IPS-15b (cell line): ENCODE measurements around the gene ACOT6.

Experiments used
- H3K27me3 ChIP-seq: one replicate; pipeline ENCODE4 v1.6.1; 2013; ENCODE audit warnings: low read length; ENCODE audit not compliant: control insufficient read depth, insufficient read depth
- H3K36me3 ChIP-seq: one replicate; pipeline ENCODE4 v1.6.1; 2013; ENCODE audit warnings: low read length; ENCODE audit not compliant: control insufficient read depth, insufficient read depth
- H3K4me1 ChIP-seq: one replicate; pipeline ENCODE4 v1.6.1; 2013; ENCODE audit warnings: mild to moderate bottlenecking, low read length; ENCODE audit not compliant: control insufficient read depth, insufficient read depth
- H3K4me3 ChIP-seq: one replicate; pipeline ENCODE4 v1.5.1; 2013; ENCODE audit warnings: low read depth, low read length
- H3K9ac ChIP-seq: one replicate; pipeline ENCODE4 v1.6.1; 2013; ENCODE audit warnings: low read depth, mild to moderate bottlenecking, low read length
- H3K9me3 ChIP-seq: one replicate; pipeline ENCODE4 v1.6.1; 2013; ENCODE audit warnings: mild to moderate bottlenecking, low read length; ENCODE audit not compliant: control insufficient read depth, insufficient read depth

ACOT6 gene

GRCh38 chr14:73661872-73662271 lies 49.6 kb downstream of the ACOT6 start:
- H3K27me3 ChIP-seq = no peaks in the 10 kb centered on the region
- H3K4me3 ChIP-seq = no peak overlapping the region
- H3K36me3 ChIP-seq = no peaks in the 10 kb centered on the region
- H3K9ac ChIP-seq = no peak overlapping the region
- H3K4me1 ChIP-seq = no peaks in the 10 kb centered on the region
- no peaks in the 10 kb centered on the region for H3K9me3 ChIP-seq

- no peaks in the 10 kb centered on the region for H3K9me3 ChIP-seq
- H3K9ac ChIP-seq = no peak overlapping the region
- no peaks in the 10 kb centered on the region for H3K27me3 ChIP-seq
- no peaks in the 10 kb centered on the region for H3K36me3 ChIP-seq
- H3K4me3 ChIP-seq = no peak overlapping the region
- H3K4me1 ChIP-seq = no peaks in the 10 kb centered on the region
These were observed 50.2 kb downstream of the ACOT6 start for GRCh38 chr14:73662487-73662943.

GRCh38 chr14:73663548-73664212 lies 51.4 kb downstream of the ACOT6 start:
- H3K4me1 ChIP-seq = no peaks in the 10 kb centered on the region
- no peaks in the 10 kb centered on the region for H3K36me3 ChIP-seq
- no peak overlapping the region for H3K4me3 ChIP-seq
- no peaks in the 10 kb centered on the region for H3K9me3 ChIP-seq
- no peaks in the 10 kb centered on the region for H3K27me3 ChIP-seq
- H3K9ac ChIP-seq = no peak overlapping the region

GRCh38 chr14:73665130-73665529 lies 52.8 kb downstream of the ACOT6 start:
- Histone ChIP-seq H3K4me1 (no peaks in the 10 kb centered on the region), H3K4me3 (no peak overlapping the region), H3K27me3 (no peaks in the 10 kb centered on the region), H3K36me3 (no peaks in the 10 kb centered on the region), H3K9me3 (no peaks in the 10 kb centered on the region), H3K9ac (no peak overlapping the region)

- H3K9ac ChIP-seq = no peak overlapping the region
- no peaks in the 10 kb centered on the region for H3K27me3 ChIP-seq
- no peaks in the 10 kb centered on the region for H3K9me3 ChIP-seq
- no peak overlapping the region for H3K4me3 ChIP-seq
- no peaks in the 10 kb centered on the region for H3K4me1 ChIP-seq
- no peaks in the 10 kb centered on the region for H3K36me3 ChIP-seq
These were observed 54.3 kb downstream of the ACOT6 start for GRCh38 chr14:73666583-73666982.

- H3K9me3 ChIP-seq = no peaks in the 10 kb centered on the region
- H3K4me3 ChIP-seq = no peak overlapping the region
- H3K4me1 ChIP-seq = no peaks in the 10 kb centered on the region
- no peaks in the 10 kb centered on the region for H3K27me3 ChIP-seq
- no peaks in the 10 kb centered on the region for H3K36me3 ChIP-seq
- no peak overlapping the region for H3K9ac ChIP-seq
These were observed 55.5 kb downstream of the ACOT6 start for GRCh38 chr14:73667854-73668253.
